Esophagus muscularis mucosa (tissue), 4 donors: ENCODE results near the gene SKIDA1.

Source experiments
- CTCF ChIP-seq, 3 experiments: fragments of 200-600 bp in 2 of 3; fragments of 450-650 bp in 1 of 3; sonication (generic) in 2 of 3; IDR thresholded peaks; one replicate each; pipeline ENCODE4 v1.5.1; 2017 to 2019; ENCODE audit warnings: antibody characterized with exemption in 3 of 3, mild to moderate bottlenecking in 2 of 3, moderate library complexity in 1 of 3
- EP300 ChIP-seq: sonication (generic); formaldehyde crosslinking; IDR thresholded peaks from one replicate; pipeline ENCODE4 v1.6.1; 2017; ENCODE audit warnings: antibody characterized with exemption
- POLR2A ChIP-seq: fragments of 450-650 bp; IDR thresholded peaks from one replicate; pipeline ENCODE4 v1.6.1; 2017; ENCODE audit warnings: antibody characterized with exemption, moderate library complexity, mild to moderate bottlenecking, low read depth
- POLR2AphosphoS5 ChIP-seq, 2 donors: sonication (generic); formaldehyde crosslinking; IDR thresholded peaks; one replicate each; pipeline ENCODE4 v1.6.1; 2017; ENCODE audit warnings: antibody characterized with exemption in 2 of 2

DNA sequence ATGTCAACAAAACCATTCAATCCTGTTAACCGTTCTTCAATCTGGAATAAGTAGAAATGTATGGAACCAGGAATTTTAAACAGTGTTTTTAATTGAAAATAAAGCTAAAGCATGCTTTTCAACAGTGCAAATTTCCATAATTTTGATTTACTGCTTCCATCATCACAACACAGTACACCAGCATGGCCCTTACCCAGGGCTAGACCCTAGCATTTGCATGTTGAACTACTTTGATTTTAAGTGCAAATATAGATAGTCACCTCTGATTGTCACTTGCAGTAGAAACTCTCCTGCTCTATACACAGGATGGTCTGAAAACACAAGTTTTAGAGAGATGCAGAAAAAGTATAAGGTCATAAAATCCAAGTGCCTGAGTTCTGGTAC lies 12.1 kb downstream of the SKIDA1 start:
- TF ChIP-seq CTCF (IDR thresholded peaks at IDR 0.05) (no peak), POLR2AphosphoS5 (IDR thresholded peaks at IDR 0.05) (no peak), POLR2A (no peak), EP300 (no peak)
